Karpas-422 (cell line): ENCODE measurements around the gene ZNF35. TPM values are rescaled to one million over a fixed set of nuclear protein-coding genes. Genes with fewer than 3 reads are reported as not detected.

Experiments
- DNase-seq: peaks from one replicate; pipeline ENCODE4 v3.0.0-alpha.2; 2015
- H2AFZ ChIP-seq: fragments of 200-600 bp; sonication (generic); 2 replicates; pipeline ENCODE4 v1.6.1; 2014; ENCODE audit warnings: antibody characterized with exemption, low read length, mixed read lengths
- H3K27ac ChIP-seq: fragments of 200-600 bp; sonication (generic); 2 replicates; pipeline ENCODE4 v1.5.1; 2014; ENCODE audit warnings: mild to moderate bottlenecking, low read length, moderate library complexity
- H3K27me3 ChIP-seq: fragments of 200-600 bp; sonication (generic); 2 replicates; pipeline ENCODE4 v1.6.1; 2014; ENCODE audit warnings: low read length, mixed read lengths
- H3K36me3 ChIP-seq: fragments of 200-600 bp; sonication (generic); 2 replicates; pipeline ENCODE4 v1.6.1; 2014; ENCODE audit warnings: low read length, mixed read lengths; ENCODE audit not compliant: insufficient read depth
- H3K4me1 ChIP-seq: fragments of 200-600 bp; sonication (generic); 2 replicates; pipeline ENCODE4 v1.6.1; 2014; ENCODE audit warnings: mild to moderate bottlenecking, low read length, mixed read lengths
- H3K4me2 ChIP-seq: fragments of 200-600 bp; sonication (generic); 2 replicates; pipeline ENCODE4 v1.6.1; 2014; ENCODE audit warnings: low read length, low read depth, mild to moderate bottlenecking; ENCODE audit not compliant: poor library complexity, severe bottlenecking
- H3K4me3 ChIP-seq: fragments of 200-600 bp; sonication (generic); 2 replicates; pipeline ENCODE4 v1.5.1; 2014; ENCODE audit warnings: mild to moderate bottlenecking, antibody characterized with exemption, low read length, mixed read lengths
- H3K79me2 ChIP-seq: fragments of 200-600 bp; sonication (generic); 2 replicates; pipeline ENCODE4 v1.6.1; 2014; ENCODE audit warnings: mild to moderate bottlenecking, low read length, mixed read lengths
- H3K9ac ChIP-seq: fragments of 200-600 bp; sonication (generic); 2 replicates; pipeline ENCODE4 v1.6.0; 2014; ENCODE audit warnings: low read length
- H3K9me2 ChIP-seq: fragments of 200-600 bp; sonication (generic), shearing (Covaris generic); replicated peaks from 2 replicates; pipeline ENCODE4 v1.6.0; 2014; ENCODE audit warnings: mild to moderate bottlenecking, low read length, moderate library complexity; ENCODE audit not compliant: insufficient read depth
- H3K9me3 ChIP-seq: fragments of 300-700, 200-600 bp; sonication (generic); 2 replicates; pipeline ENCODE4 v1.6.1; 2014; ENCODE audit warnings: low read length, mixed read lengths
- H4K20me1 ChIP-seq: fragments of 200-600 bp; sonication (generic); 2 replicates; pipeline ENCODE4 v1.6.1; 2014; ENCODE audit warnings: mild to moderate bottlenecking, antibody characterized with exemption, low read length, low read depth; ENCODE audit not compliant: insufficient read depth
- total RNA-seq: library from RNA; depleted of rRNA; stranded (reverse); fragments of >200 nt; shearing (Covaris generic); gene quantifications from 2 replicates; pipeline ENCODE4 v1.2.3, GENCODE V29; 2014; ENCODE audit warnings: low replicate concordance; rRNA removed

Gene ZNF35
- total RNA-seq: 7.0 and 7.2 TPM in 2 replicates

GRCh38 chr3:44648564-44649229, at the start of gene ZNF35:
ZNF35 (plus strand) TSS chr3:44648732; CDS start chr3:44651068, 2,336 bp downstream.
- H2AFZ ChIP-seq: peak within 1 kb of the TSS; percentile 37; the same call in 1 of the 2 replicates
- peaks cover 3% of the 10 kb centered on the region; the same call in 1 of the 2 replicates for H3K9me3 ChIP-seq
- H3K9me2 ChIP-seq: no peaks in the 10 kb centered on the region
- H3K79me2 ChIP-seq: peaks cover 26% of the 10 kb centered on the region
- peak within 1 kb of the TSS; percentile 76 for H3K9ac ChIP-seq
- H4K20me1 ChIP-seq: no peaks in the 10 kb centered on the region
- H3K27ac ChIP-seq: no peak within 1 kb of the TSS
- H3K4me3 ChIP-seq: peak within 1 kb of the TSS; percentile 79
- peaks cover 3% of the 10 kb centered on the region; the same call in 1 of the 2 replicates for H3K4me1 ChIP-seq
- H3K4me2 ChIP-seq: peak within 1 kb of the TSS; percentile 65
- no peaks in the 10 kb centered on the region for H3K27me3 ChIP-seq
- DNase-seq: peak; percentile 89
- H3K36me3 ChIP-seq: peaks cover 48% of the 10 kb centered on the region

- Histone ChIP-seq H3K9ac (no peak overlapping the region), H3K27ac (no peak overlapping the region), H3K9me3 (no peaks in the 10 kb centered on the region), H3K27me3 (no peaks in the 10 kb centered on the region), H4K20me1 (no peaks in the 10 kb centered on the region), H2AFZ (no peak overlapping the region), H3K79me2 (no peaks in the 10 kb centered on the region), H3K9me2 (no peaks in the 10 kb centered on the region), H3K4me2 (no peak overlapping the region), H3K36me3 (no peaks in the 10 kb centered on the region), H3K4me1 (no peaks in the 10 kb centered on the region), H3K4me3 (no peak overlapping the region)
- DNase-seq: no peak
Measured at GRCh38 chr3:44601749-44602148, 46.8 kb upstream of the ZNF35 start.

GRCh38 chr3:44612678-44613077, 35.9 kb upstream of the ZNF35 start:
- Histone ChIP-seq H3K9me3 (no peaks in the 10 kb centered on the region), H3K4me1 (no peaks in the 10 kb centered on the region), H3K9ac (no peak overlapping the region), H3K4me3 (no peak overlapping the region), H3K36me3 (no peaks in the 10 kb centered on the region), H3K4me2 (no peak overlapping the region), H2AFZ (no peak overlapping the region), H4K20me1 (no peaks in the 10 kb centered on the region), H3K27me3 (no peaks in the 10 kb centered on the region), H3K79me2 (no peaks in the 10 kb centered on the region), H3K27ac (no peak overlapping the region), H3K9me2 (no peaks in the 10 kb centered on the region; the same call in 1 of the 2 replicates)
- DNase-seq: no peak

- no peaks in the 10 kb centered on the region for H3K9me3 ChIP-seq
- H4K20me1 ChIP-seq: no peaks in the 10 kb centered on the region
- peaks cover 34% of the 10 kb centered on the region for H3K79me2 ChIP-seq
- H3K9ac ChIP-seq: peak within 1 kb of the TSS; percentile 80
- peaks cover 15% of the 10 kb centered on the region for H3K4me1 ChIP-seq
- H3K27me3 ChIP-seq: no peaks in the 10 kb centered on the region
- H3K4me2 ChIP-seq: peak within 1 kb of the TSS; percentile 87
- H3K36me3 ChIP-seq: no peaks in the 10 kb centered on the region
- H3K9me2 ChIP-seq: no peaks in the 10 kb centered on the region
- no peak within 1 kb of the TSS for H3K27ac ChIP-seq
- peak within 1 kb of the TSS; percentile 99 for H2AFZ ChIP-seq
- DNase-seq: peak; percentile 85
- H3K4me3 ChIP-seq: peak within 1 kb of the TSS; percentile 74
Measured at GRCh38 chr3:44624749-44625480, 23.6 kb upstream of the ZNF35 start, which contains the start of gene ZNF197. ZNF197 (plus strand) TSS chr3:44625036; CDS start chr3:44629155, 4,119 bp downstream.

- no peak overlapping the region for H2AFZ ChIP-seq
- H3K27ac ChIP-seq: no peak overlapping the region
- no peak overlapping the region for H3K4me2 ChIP-seq
- H3K9ac ChIP-seq: no peak overlapping the region
- no peak overlapping the region for H3K4me3 ChIP-seq
- DNase-seq: no peak
- peaks cover 34% of the 10 kb centered on the region for H3K79me2 ChIP-seq
- peaks cover 15% of the 10 kb centered on the region for H3K4me1 ChIP-seq
- no peaks in the 10 kb centered on the region for H3K9me2 ChIP-seq
- H3K36me3 ChIP-seq: peaks cover 13% of the 10 kb centered on the region
- no peaks in the 10 kb centered on the region for H3K27me3 ChIP-seq
- no peaks in the 10 kb centered on the region for H4K20me1 ChIP-seq
- H3K9me3 ChIP-seq: no peaks in the 10 kb centered on the region
Measured at GRCh38 chr3:44628716-44629115, 19.8 kb upstream of the ZNF35 start.

- no peak overlapping the region for H3K27ac ChIP-seq
- no peaks in the 10 kb centered on the region for H3K27me3 ChIP-seq
- peaks cover 26% of the 10 kb centered on the region for H3K79me2 ChIP-seq
- DNase-seq: no peak
- H3K4me2 ChIP-seq: no peak overlapping the region
- H3K9ac ChIP-seq: no peak overlapping the region
- H4K20me1 ChIP-seq: no peaks in the 10 kb centered on the region
- 0 out of 2 replicates have a peak, but pooled peaks cover 9% of the 10 kb centered on the region for H3K9me3 ChIP-seq
- H3K4me3 ChIP-seq: no peak overlapping the region
- H3K36me3 ChIP-seq: peaks cover 40% of the 10 kb centered on the region
- no peaks in the 10 kb centered on the region for H3K9me2 ChIP-seq
- H2AFZ ChIP-seq: no peak overlapping the region
- no peaks in the 10 kb centered on the region for H3K4me1 ChIP-seq
Measured at GRCh38 chr3:44632193-44632592, 16.3 kb upstream of the ZNF35 start.

GRCh38 chr3:44642337-44642736, 6.2 kb upstream of the ZNF35 start:
- H4K20me1 ChIP-seq: no peaks in the 10 kb centered on the region
- H3K9ac ChIP-seq: no peak overlapping the region
- H3K4me3 ChIP-seq: no peak overlapping the region
- H3K79me2 ChIP-seq: peaks cover 2% of the 10 kb centered on the region; the same call in 1 of the 2 replicates
- H3K27me3 ChIP-seq: no peaks in the 10 kb centered on the region
- H3K36me3 ChIP-seq: peaks cover 68% of the 10 kb centered on the region
- no peak for DNase-seq
- no peaks in the 10 kb centered on the region for H3K4me1 ChIP-seq
- H3K9me2 ChIP-seq: no peaks in the 10 kb centered on the region
- H2AFZ ChIP-seq: no peak overlapping the region
- peaks cover 26% of the 10 kb centered on the region for H3K9me3 ChIP-seq
- no peak overlapping the region for H3K27ac ChIP-seq
- H3K4me2 ChIP-seq: no peak overlapping the region

GRCh38 chr3:44643024-44643423, 5.5 kb upstream of the ZNF35 start:
- peaks cover 3% of the 10 kb centered on the region; the same call in 1 of the 2 replicates for H3K4me1 ChIP-seq
- H3K9ac ChIP-seq: no peak overlapping the region
- no peak overlapping the region for H3K4me3 ChIP-seq
- H3K4me2 ChIP-seq: no peak overlapping the region
- H3K36me3 ChIP-seq: peaks cover 62% of the 10 kb centered on the region
- no peaks in the 10 kb centered on the region for H4K20me1 ChIP-seq
- peaks cover under 1% of the 10 kb centered on the region for H3K79me2 ChIP-seq
- no peaks in the 10 kb centered on the region for H3K9me2 ChIP-seq
- no peaks in the 10 kb centered on the region for H3K27me3 ChIP-seq
- no peak overlapping the region for H2AFZ ChIP-seq
- peaks cover 26% of the 10 kb centered on the region for H3K9me3 ChIP-seq
- H3K27ac ChIP-seq: no peak overlapping the region
- DNase-seq: no peak
